ENCODE data around the gene HEATR5A.
"Not testable (repeated sequence)": the region's sequence is repeated elsewhere in the genome, so short reads cannot be mapped to it uniquely, and the experiment has no call there.

Gene HEATR5A

DNA sequence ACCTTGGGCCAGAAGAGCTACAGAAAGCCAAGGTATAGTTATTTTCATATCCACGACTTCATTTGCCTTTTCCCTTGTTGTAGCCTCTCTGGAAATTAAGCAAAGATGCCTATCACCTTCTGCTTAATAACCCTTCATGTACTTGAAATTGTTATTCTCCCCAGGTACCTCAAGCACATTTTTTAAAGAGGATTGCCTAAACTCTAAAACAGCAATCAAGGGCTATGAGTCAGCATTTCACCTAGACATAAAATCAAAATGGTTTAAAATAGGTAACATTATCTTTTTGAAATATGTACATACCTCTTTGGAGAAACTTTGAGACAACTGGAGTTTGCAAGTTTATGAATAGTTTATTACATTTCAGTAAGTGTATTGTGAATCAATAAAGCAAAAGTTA, 25.4 kb upstream of the HEATR5A start:
- H3K27ac ChIP-seq, result no peak overlapping the region

DNA sequence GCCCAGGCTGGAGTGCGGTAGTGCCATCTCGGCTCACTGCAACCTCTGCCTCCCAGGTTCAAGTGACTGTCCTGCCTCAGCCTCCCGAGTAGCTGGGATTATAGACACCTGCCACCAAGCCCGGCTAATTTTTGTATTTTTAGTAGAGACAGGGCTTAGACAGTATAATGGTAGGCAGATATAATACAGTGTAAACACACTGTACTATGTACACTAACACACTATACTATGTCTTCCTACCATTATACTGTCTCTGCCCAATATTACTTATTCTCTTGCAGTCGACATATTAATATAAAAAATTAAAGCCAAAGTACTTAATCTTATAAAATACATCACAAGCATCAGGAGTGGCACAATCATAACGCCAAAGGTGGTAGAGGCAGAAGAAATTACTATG, 21.9 kb upstream of the HEATR5A start:
- no peak overlapping the region for H3K4me2 ChIP-seq (ENCODE audit: low read length)
- no peak overlapping the region for H2AFZ ChIP-seq
- no peaks in the 10 kb centered on the region for H3K79me2 ChIP-seq
- H3K27ac ChIP-seq, result no peak overlapping the region
- H3K4me3 ChIP-seq (ENCODE audit: low read depth, low read length), result no peak overlapping the region
- no peaks in the 10 kb centered on the region for H3K9me3 ChIP-seq (ENCODE audit: control insufficient read depth, low read length)
- no peaks in the 10 kb centered on the region for H3K4me1 ChIP-seq
- no peaks in the 10 kb centered on the region for H3K36me3 ChIP-seq (ENCODE audit: control insufficient read depth, insufficient read depth, low read length)
- no peaks in the 10 kb centered on the region for H3K27me3 ChIP-seq (ENCODE audit: control insufficient read depth, insufficient read depth, low read length)
- TF ChIP-seq, protein P1, sequence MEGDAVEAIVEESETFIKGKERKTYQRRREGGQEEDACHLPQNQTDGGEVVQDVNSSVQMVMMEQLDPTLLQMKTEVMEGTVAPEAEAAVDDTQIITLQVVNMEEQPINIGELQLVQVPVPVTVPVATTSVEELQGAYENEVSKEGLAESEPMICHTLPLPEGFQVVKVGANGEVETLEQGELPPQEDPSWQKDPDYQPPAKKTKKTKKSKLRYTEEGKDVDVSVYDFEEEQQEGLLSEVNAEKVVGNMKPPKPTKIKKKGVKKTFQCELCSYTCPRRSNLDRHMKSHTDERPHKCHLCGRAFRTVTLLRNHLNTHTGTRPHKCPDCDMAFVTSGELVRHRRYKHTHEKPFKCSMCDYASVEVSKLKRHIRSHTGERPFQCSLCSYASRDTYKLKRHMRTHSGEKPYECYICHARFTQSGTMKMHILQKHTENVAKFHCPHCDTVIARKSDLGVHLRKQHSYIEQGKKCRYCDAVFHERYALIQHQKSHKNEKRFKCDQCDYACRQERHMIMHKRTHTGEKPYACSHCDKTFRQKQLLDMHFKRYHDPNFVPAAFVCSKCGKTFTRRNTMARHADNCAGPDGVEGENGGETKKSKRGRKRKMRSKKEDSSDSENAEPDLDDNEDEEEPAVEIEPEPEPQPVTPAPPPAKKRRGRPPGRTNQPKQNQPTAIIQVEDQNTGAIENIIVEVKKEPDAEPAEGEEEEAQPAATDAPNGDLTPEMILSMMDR (IDR thresholded peaks at IDR 0.05), result no peak
- no peak overlapping the region for H3K9ac ChIP-seq

More for the DNA sequence above, 25.4 kb upstream of the HEATR5A start:
- no peaks in the 10 kb centered on the region for H3K79me2 ChIP-seq
- TF ChIP-seq, protein P1 (IDR thresholded peaks at IDR 0.05), result no peak
- no peaks in the 10 kb centered on the region for H3K27me3 ChIP-seq (ENCODE audit: control insufficient read depth, insufficient read depth, low read length)
- H3K9ac ChIP-seq, result no peak overlapping the region
- no peak overlapping the region for H3K4me3 ChIP-seq (ENCODE audit: low read depth, low read length)
- no peaks in the 10 kb centered on the region for H3K36me3 ChIP-seq (ENCODE audit: control insufficient read depth, insufficient read depth, low read length)
- H2AFZ ChIP-seq, result no peak overlapping the region
- H3K9me3 ChIP-seq (ENCODE audit: control insufficient read depth, low read length), result no peaks in the 10 kb centered on the region
- H3K4me2 ChIP-seq (ENCODE audit: low read length), result no peak overlapping the region
- no peaks in the 10 kb centered on the region for H3K4me1 ChIP-seq

DNA sequence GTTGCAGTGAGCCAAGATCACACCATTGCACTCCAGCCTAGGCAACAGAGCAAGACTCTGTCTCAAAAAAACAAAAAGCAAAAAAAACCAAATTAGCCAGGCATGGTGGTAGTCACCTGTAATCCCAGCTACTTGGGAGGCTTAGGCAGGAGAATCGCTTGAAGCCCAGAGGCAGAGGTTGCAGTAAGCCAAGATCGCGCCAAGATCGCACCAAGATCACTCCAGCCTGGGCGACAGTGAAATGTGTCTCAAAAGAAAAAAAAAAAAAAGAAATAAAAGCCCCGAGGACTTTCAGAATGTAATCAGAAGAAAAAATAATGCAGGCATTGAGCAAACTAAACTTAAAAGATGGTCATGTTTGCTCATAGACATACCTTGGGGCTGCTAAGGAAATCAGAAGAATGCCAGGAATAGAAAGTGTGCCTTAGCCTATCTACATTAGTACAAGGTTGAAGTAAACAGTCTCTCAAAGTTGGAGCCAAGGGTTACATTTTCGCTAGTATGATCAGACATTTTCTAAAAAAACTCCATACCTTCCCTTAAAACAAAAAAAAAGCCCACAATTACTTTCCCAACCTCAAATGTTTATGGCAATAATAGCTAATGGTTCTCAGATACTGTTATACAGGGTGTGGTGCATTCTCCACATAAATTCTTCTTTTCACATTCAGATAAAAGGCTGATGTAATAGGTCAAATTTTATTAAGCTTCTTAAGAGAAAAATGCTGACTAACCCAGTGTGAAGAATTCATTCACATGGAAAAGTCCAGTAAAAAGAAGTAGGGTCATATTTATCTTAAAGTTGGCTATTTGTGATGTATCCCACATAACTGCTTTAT, 21.1 kb upstream of the HEATR5A start:
- TF ChIP-seq, protein P1 (IDR thresholded peaks at IDR 0.05), result no peak
- Histone ChIP-seq H2AFZ (no peak overlapping the region), H3K27ac (no peak overlapping the region), H3K79me2 (no peaks in the 10 kb centered on the region), H3K27me3 (ENCODE audit: control insufficient read depth, insufficient read depth, low read length) (no peaks in the 10 kb centered on the region), H3K36me3 (ENCODE audit: control insufficient read depth, insufficient read depth, low read length) (no peaks in the 10 kb centered on the region), H3K4me1 (no peaks in the 10 kb centered on the region), H3K9me3 (ENCODE audit: control insufficient read depth, low read length) (no peaks in the 10 kb centered on the region), H3K9ac (no peak overlapping the region), H3K4me3 (ENCODE audit: low read depth, low read length) (no peak overlapping the region), H3K4me2 (ENCODE audit: low read length) (no peak overlapping the region)

DNA sequence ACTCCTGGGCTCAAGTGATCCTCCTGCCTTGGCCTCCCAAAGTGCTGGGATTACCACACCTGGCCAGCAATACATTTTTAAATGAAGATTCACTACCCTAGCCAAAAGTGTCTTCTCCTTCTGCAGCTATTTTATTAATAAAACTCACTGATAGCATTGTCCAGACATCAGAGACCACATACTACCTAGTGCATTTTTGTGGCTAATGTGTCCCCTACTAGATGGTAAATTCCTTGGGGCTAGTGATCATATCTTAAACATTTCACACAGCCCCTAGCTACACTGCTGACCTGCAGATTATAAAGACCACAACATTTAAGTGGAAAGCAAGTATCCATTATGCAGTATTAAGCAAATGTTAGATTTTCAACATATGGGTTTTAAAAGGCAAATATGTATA, 19.9 kb upstream of the HEATR5A start:
- Histone ChIP-seq H3K27me3 (ENCODE audit: control insufficient read depth, insufficient read depth, low read length) (no peaks in the 10 kb centered on the region), H3K9ac (no peak overlapping the region), H3K79me2 (no peaks in the 10 kb centered on the region), H3K9me3 (ENCODE audit: control insufficient read depth, low read length) (no peaks in the 10 kb centered on the region), H3K4me2 (ENCODE audit: low read length) (no peak overlapping the region), H3K27ac (no peak overlapping the region), H3K36me3 (ENCODE audit: control insufficient read depth, insufficient read depth, low read length) (no peaks in the 10 kb centered on the region), H3K4me1 (no peaks in the 10 kb centered on the region), H2AFZ (no peak overlapping the region), H3K4me3 (ENCODE audit: low read depth, low read length) (no peak overlapping the region)
- TF ChIP-seq, protein P1 (IDR thresholded peaks at IDR 0.05), result no peak

DNA sequence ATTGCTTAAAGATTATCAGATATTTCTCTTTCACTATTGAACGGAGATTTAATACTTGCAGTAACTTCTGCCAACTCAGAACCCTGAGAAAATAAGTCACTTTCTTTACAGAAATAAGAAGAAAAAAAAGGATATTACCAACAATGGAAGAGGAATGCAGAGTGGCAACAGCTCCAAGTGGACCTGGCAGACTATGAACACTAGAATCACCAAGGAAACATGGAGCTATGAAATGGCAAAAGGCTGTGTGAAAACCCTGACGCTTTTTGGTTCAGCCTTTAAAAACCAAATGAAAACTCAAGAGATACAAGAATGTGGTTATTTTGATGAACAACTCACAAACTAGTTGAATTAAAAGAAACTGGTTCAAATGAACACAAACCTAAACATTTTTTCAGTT, 19.2 kb upstream of the HEATR5A start:
- TF ChIP-seq, protein P1 (IDR thresholded peaks at IDR 0.05), result no peak
- H3K27me3 ChIP-seq (ENCODE audit: control insufficient read depth, insufficient read depth, low read length), result no peaks in the 10 kb centered on the region

DNA sequence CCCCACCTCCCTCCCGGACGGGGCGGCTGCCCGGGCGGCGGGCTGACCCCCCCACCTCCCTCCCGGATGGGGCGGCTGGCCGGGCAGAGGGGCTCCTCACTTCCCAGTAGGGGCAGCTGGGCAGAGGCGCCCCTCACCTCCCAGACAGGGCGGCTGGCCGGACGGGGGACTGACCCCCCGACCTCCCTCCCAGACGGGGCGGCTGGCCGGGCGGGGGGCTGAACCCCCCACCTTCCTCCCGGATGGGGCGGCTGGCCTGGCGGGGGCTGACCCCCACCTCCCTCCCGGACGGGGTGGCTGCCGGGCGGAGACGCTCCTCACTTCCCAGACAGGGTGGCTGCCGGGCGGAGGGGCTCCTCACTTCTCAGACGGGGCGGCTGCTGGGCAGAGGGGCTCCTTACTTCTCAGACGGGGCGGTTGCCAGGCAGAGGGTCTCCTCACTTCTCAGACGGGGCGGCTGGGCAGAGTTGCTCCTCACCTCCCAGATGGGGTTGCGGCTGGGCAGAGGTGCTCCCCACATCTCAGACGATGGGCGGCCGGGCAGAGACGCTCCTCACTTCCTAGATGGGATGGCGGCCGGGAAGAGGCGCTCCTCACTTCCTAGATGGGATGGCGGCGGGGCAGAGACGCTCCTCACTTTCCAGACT, 16.8 kb upstream of the HEATR5A start:
- not testable (repeated sequence) for H3K27me3 ChIP-seq (ENCODE audit: control insufficient read depth, insufficient read depth, low read length); H3K36me3 ChIP-seq (ENCODE audit: control insufficient read depth, insufficient read depth, low read length); H2AFZ ChIP-seq; H3K4me2 ChIP-seq (ENCODE audit: low read length); H3K4me1 ChIP-seq; H3K79me2 ChIP-seq; H3K4me3 ChIP-seq (ENCODE audit: low read depth, low read length); H3K27ac ChIP-seq; H3K9ac ChIP-seq; H3K9me3 ChIP-seq (ENCODE audit: control insufficient read depth, low read length)

More for the DNA sequence above, 19.2 kb upstream of the HEATR5A start:
- Histone ChIP-seq H3K27ac (no peak overlapping the region), H3K79me2 (no peaks in the 10 kb centered on the region), H2AFZ (no peak overlapping the region), H3K36me3 (ENCODE audit: control insufficient read depth, insufficient read depth, low read length) (no peaks in the 10 kb centered on the region), H3K4me2 (ENCODE audit: low read length) (no peak overlapping the region), H3K9me3 (ENCODE audit: control insufficient read depth, low read length) (no peaks in the 10 kb centered on the region), H3K4me3 (ENCODE audit: low read depth, low read length) (no peak overlapping the region), H3K9ac (no peak overlapping the region), H3K4me1 (no peaks in the 10 kb centered on the region)

Measured in parathyroid adenoma (tissue), 2 donors.